Adrenal gland (tissue), 5 donors: ENCODE results near the gene LNPEP.

Experiments
- POLR2A ChIP-seq, 2 donors: fragments of 450-650 bp; IDR thresholded peaks; one replicate each; pipeline ENCODE4 v1.6.1; 2017; ENCODE audit warnings: antibody characterized with exemption in 2 of 2, mild to moderate bottlenecking in 2 of 2, moderate library complexity in 1 of 2
- TF ChIP-seq, protein P1 (sequence below), 6 experiments: fragments of 450-650 bp in 4 of 6; fragments of 200-600 bp in 2 of 6; sonication (generic) in 1 of 6; IDR thresholded peaks; 1 replicate in 5 of 6; 2 replicates in 1 of 6; pipeline versions ENCODE4 v1.5.1 to v1.8.0; 2016 to 2021; ENCODE audit warnings: antibody characterized with exemption in 6 of 6, mild to moderate bottlenecking in 2 of 6, moderate library complexity in 1 of 6
- donor health status: DM: no; HTN: no; CAD: no.

DNA sequence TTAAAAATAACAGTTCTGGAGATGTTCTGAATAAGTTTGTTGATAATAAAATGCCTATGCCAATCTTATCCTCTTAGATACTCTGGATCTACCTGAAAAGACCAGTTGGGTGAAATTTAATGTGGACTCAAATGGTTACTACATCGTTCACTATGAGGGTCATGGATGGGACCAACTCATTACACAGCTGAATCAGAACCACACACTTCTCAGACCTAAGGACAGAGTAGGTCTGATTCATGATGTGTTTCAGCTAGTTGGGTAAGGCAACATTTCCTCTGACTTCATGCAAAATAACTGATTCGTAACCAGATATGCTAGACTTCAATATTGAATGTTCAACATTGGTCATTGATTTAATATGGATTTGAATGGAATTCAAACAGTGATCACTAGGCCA, 32.6 kb upstream of the LNPEP start:
- TF ChIP-seq, protein P1, sequence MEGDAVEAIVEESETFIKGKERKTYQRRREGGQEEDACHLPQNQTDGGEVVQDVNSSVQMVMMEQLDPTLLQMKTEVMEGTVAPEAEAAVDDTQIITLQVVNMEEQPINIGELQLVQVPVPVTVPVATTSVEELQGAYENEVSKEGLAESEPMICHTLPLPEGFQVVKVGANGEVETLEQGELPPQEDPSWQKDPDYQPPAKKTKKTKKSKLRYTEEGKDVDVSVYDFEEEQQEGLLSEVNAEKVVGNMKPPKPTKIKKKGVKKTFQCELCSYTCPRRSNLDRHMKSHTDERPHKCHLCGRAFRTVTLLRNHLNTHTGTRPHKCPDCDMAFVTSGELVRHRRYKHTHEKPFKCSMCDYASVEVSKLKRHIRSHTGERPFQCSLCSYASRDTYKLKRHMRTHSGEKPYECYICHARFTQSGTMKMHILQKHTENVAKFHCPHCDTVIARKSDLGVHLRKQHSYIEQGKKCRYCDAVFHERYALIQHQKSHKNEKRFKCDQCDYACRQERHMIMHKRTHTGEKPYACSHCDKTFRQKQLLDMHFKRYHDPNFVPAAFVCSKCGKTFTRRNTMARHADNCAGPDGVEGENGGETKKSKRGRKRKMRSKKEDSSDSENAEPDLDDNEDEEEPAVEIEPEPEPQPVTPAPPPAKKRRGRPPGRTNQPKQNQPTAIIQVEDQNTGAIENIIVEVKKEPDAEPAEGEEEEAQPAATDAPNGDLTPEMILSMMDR (IDR thresholded peaks at IDR 0.05) = no peak
- TF ChIP-seq POLR2A (IDR thresholded peaks at IDR 0.05) = no peak
